IMR-90 (cell line): ENCODE data around the gene NKX2-1. TPM values are rescaled to one million over a fixed set of nuclear protein-coding genes. Genes with fewer than 3 reads are reported as not detected.

ENCODE experiments used
- ATAC-seq: fragments of 200-7000 bp; cut with Tn5 transposase; 2 replicates; pipeline ENCODE4 v1.9.1; 2020; ENCODE audit warnings: low read depth, mild to moderate bottlenecking, moderate library complexity
- BruUV-seq: library from RNA; stranded (reverse); fragments of 400-500 nt; replicated peaks from 2 replicates; lab custom pipeline; 2021; lab: Mats Ljungman, UMichigan
- CTCF ChIA-PET: fragments of 300-600 bp; formaldehyde crosslinking; extraction: SDS; loops from one replicate; lab custom pipeline; 2021; ENCODE audit warnings: antibody characterized with exemption; lab: Yijun Ruan, JAX
- POLR2A ChIA-PET: fragments of 300-600 bp; sonication (Branson Sonifier 250); formaldehyde crosslinking; loops from one replicate; lab custom pipeline; 2022; ENCODE audit warnings: antibody characterized with exemption; ENCODE audit not compliant: unreplicated experiment; lab: Charles Lee
- DNase-seq: peaks from one replicate; pipeline ENCODE4 v3.0.0; 2013
- H2AFZ ChIP-seq: replicated peaks from 2 replicates; pipeline ENCODE3; 2013; ENCODE audit warnings: low read length, mild to moderate bottlenecking; ENCODE audit not compliant: poor library complexity
- H2AK5ac ChIP-seq: 2 replicates; pipeline ENCODE4 v1.6.1; 2013; ENCODE audit warnings: low read depth, low read length, inconsistent platforms
- H2AK9ac ChIP-seq: replicated peaks from 2 replicates; pipeline ENCODE3; 2013; ENCODE audit warnings: mild to moderate bottlenecking, low read depth, low read length, moderate library complexity; ENCODE audit not compliant: poor library complexity
- H2BK120ac ChIP-seq: 2 replicates; pipeline ENCODE4 v1.6.1; 2013; ENCODE audit warnings: low read depth, low read length, inconsistent platforms
- H2BK15ac ChIP-seq: 3 replicates; pipeline ENCODE4 v1.6.1; 2013; ENCODE audit warnings: low read depth, low read length, inconsistent platforms
- H2BK20ac ChIP-seq: 2 replicates; pipeline ENCODE4 v1.6.1; 2013; ENCODE audit warnings: low read depth, mild to moderate bottlenecking, inconsistent platforms, low read length, moderate library complexity
- H2BK5ac ChIP-seq: 2 replicates; pipeline ENCODE4 v1.6.1; 2013; ENCODE audit warnings: mild to moderate bottlenecking, low read depth, low read length, inconsistent platforms; ENCODE audit not compliant: poor library complexity, severe bottlenecking
- H3K14ac ChIP-seq: replicated peaks from 2 replicates; pipeline ENCODE4 v1.6.1; 2013; ENCODE audit warnings: low read depth, low read length, inconsistent platforms
- H3K18ac ChIP-seq: 2 replicates; pipeline ENCODE4 v1.6.1; 2013; ENCODE audit warnings: low read depth, low read length, control low read depth
- H3K23ac ChIP-seq: 2 replicates; pipeline ENCODE4 v1.6.1; 2013; ENCODE audit warnings: low read depth, low read length, inconsistent platforms
- H3K27ac ChIP-seq: 2 replicates; pipeline ENCODE4 v1.5.1; 2013; ENCODE audit warnings: mild to moderate bottlenecking, control low read depth, low read length; ENCODE audit not compliant: insufficient read depth
- H3K27me3 ChIP-seq: 2 replicates; pipeline ENCODE4 v1.6.1; 2013; ENCODE audit warnings: low read length; ENCODE audit not compliant: control insufficient read depth, insufficient read depth
- H3K36me3 ChIP-seq: 2 replicates; pipeline ENCODE4 v1.6.1; 2013; ENCODE audit warnings: low read length, mixed read lengths; ENCODE audit not compliant: control insufficient read depth, insufficient read depth
- H3K4ac ChIP-seq: 2 replicates; pipeline ENCODE4 v1.6.1; 2013; ENCODE audit warnings: low read depth, low read length, inconsistent platforms
- H3K4me1 ChIP-seq: 2 replicates; pipeline ENCODE4 v1.6.1; 2013; ENCODE audit warnings: low read length, mixed read lengths; ENCODE audit not compliant: control insufficient read depth, insufficient read depth
- H3K4me2 ChIP-seq: 2 replicates; pipeline ENCODE4 v1.6.1; 2013; ENCODE audit warnings: low read depth, mild to moderate bottlenecking, control low read depth, low read length, moderate library complexity
- H3K4me3 ChIP-seq: 2 replicates; pipeline ENCODE4 v1.5.1; 2013; ENCODE audit warnings: low read depth, mild to moderate bottlenecking, control low read depth, low read length, moderate library complexity; ENCODE audit not compliant: insufficient read depth
- H3K56ac ChIP-seq: 2 replicates; pipeline ENCODE4 v1.6.1; 2013; ENCODE audit warnings: low read length, inconsistent platforms; ENCODE audit not compliant: insufficient read depth; ENCODE audit errors: extremely low read depth
- H3K79me1 ChIP-seq, 2 experiments: 2 replicates each; pipeline ENCODE4 v1.6.1; 2013; ENCODE audit warnings: low read length in 2 of 2, inconsistent platforms in 1 of 2, low read depth in 1 of 2
- H3K9ac ChIP-seq: 2 replicates; pipeline ENCODE4 v1.6.1; 2013; ENCODE audit warnings: low read depth, low read length, control low read depth
- H3K9me1 ChIP-seq: 2 replicates; pipeline ENCODE4 v1.6.1; 2013; ENCODE audit warnings: low read length, inconsistent platforms; ENCODE audit not compliant: insufficient read depth
- H3K9me3 ChIP-seq: 2 replicates; pipeline ENCODE4 v1.6.1; 2013; ENCODE audit warnings: low read length; ENCODE audit not compliant: control insufficient read depth, insufficient read depth
- H4K20me1 ChIP-seq: 2 replicates; pipeline ENCODE4 v1.6.1; 2013; ENCODE audit warnings: low read length, inconsistent platforms; ENCODE audit not compliant: insufficient read depth
- H4K5ac ChIP-seq: 2 replicates; pipeline ENCODE4 v1.6.1; 2013; ENCODE audit warnings: mild to moderate bottlenecking, low read depth, low read length, control low read depth
- H4K8ac ChIP-seq, 2 experiments: 2 replicates each; pipeline ENCODE4 v1.6.1; 2013; ENCODE audit warnings: low read depth in 2 of 2, low read length in 2 of 2, control low read depth in 1 of 2, inconsistent platforms in 1 of 2
- H4K91ac ChIP-seq: 2 replicates; pipeline ENCODE4 v1.6.1; 2013; ENCODE audit warnings: low read depth, low read length, inconsistent platforms; ENCODE audit not compliant: insufficient read depth
- BHLHE40 ChIP-seq: fragments of 150-350 bp; IDR thresholded peaks from 2 replicates; pipeline ENCODE4 v1.6.1; 2016; ENCODE audit warnings: mild to moderate bottlenecking, low read depth, low read length
- CEBPB ChIP-seq: IDR thresholded peaks from 2 replicates; pipeline ENCODE4 v1.6.1; 2012; ENCODE audit warnings: low read depth, low read length, improper control_type of control experiment
- CHD1 ChIP-seq: IDR thresholded peaks from 2 replicates; pipeline ENCODE4 v1.6.1; 2012; ENCODE audit warnings: low read depth, low read length, improper control_type of control experiment
- FOS ChIP-seq: fragments of 150-350 bp; IDR thresholded peaks from 2 replicates; pipeline ENCODE4 v1.6.1; 2016; ENCODE audit warnings: low read depth, low read length
- MAFK ChIP-seq: IDR thresholded peaks from 2 replicates; pipeline ENCODE4 v1.6.1; 2012; ENCODE audit warnings: low read depth, low read length, improper control_type of control experiment
- MAZ ChIP-seq: IDR thresholded peaks from 2 replicates; pipeline ENCODE4 v1.6.1; 2012; ENCODE audit warnings: low read depth, mild to moderate bottlenecking, low read length, improper control_type of control experiment, moderate library complexity, borderline replicate concordance
- MXI1 ChIP-seq: IDR thresholded peaks from 2 replicates; pipeline ENCODE4 v1.6.1; 2012; ENCODE audit warnings: low read depth, mild to moderate bottlenecking, low read length, moderate library complexity, borderline replicate concordance
- NFE2L2 ChIP-seq: fragments of 150-350 bp; IDR thresholded peaks from 2 replicates; pipeline ENCODE4 v1.6.1; 2016; ENCODE audit warnings: low read depth, mild to moderate bottlenecking, low read length
- POLR2A ChIP-seq: IDR thresholded peaks from 2 replicates; pipeline ENCODE4 v1.6.1; 2012; ENCODE audit warnings: mild to moderate bottlenecking, low read depth, low read length
- RAD21 ChIP-seq: IDR thresholded peaks from 2 replicates; pipeline ENCODE4 v1.6.1; 2012; ENCODE audit warnings: low read length, improper control_type of control experiment
- RCOR1 ChIP-seq: IDR thresholded peaks from 2 replicates; pipeline ENCODE4 v1.6.1; 2012; ENCODE audit warnings: mild to moderate bottlenecking, low read length, improper control_type of control experiment; ENCODE audit not compliant: insufficient replicate concordance
- RFX5 ChIP-seq: IDR thresholded peaks from 2 replicates; pipeline ENCODE4 v1.8.0; 2012; ENCODE audit warnings: low read depth, mild to moderate bottlenecking, low read length, moderate library complexity
- WGBS, 2 experiments: methylation state at CpG; one replicate each; pipeline versions ENCODE4 v1.1.5 to v1.1.7; 2013; ENCODE audit warnings: missing lambda C conversion rate in 2 of 2; ENCODE audit not compliant: insufficient read length in 1 of 2; ENCODE audit errors: extremely low coverage in 2 of 2; 5-methylcytosine and 5-hydroxymethylcytosine counted together
- dilution Hi-C: fragments of 300-500 bp; cut with HindIII; formaldehyde crosslinking; loops from one replicate; pipeline ENCODE4 v1.14.3; 2018; ENCODE audit warnings: low sequenced_read_pairs; ENCODE audit not compliant: unreplicated experiment
- in situ Hi-C: fragments of 300-500 bp; cut with MboI; formaldehyde crosslinking; loops from 3 replicates; pipeline ENCODE4 v1.14.3; 2019; ENCODE audit warnings: low sequenced_read_pairs, inconsistent platforms, mixed read lengths
- intact Hi-C: fragments of 100-400 bp; cut with micrococcal nuclease; formaldehyde crosslinking; loops from 2 replicates; pipeline ENCODE4 v1.10.0; 2022
- polyA plus RNA-seq, 3 experiments: library from polyadenylated mRNA; depleted of rRNA; stranded (reverse); fragments of >200 nt; gene quantifications; 2 replicates each; pipeline ENCODE4 v1.2.3, GENCODE V29; 2012; ENCODE audit warnings: low replicate concordance in 1 of 3
- total RNA-seq: library from RNA; depleted of rRNA; stranded (reverse); fragments of >200 nt; gene quantifications from 2 replicates; pipeline ENCODE4 v1.2.3, GENCODE V29; 2012
- TF ChIP-seq, protein P1 (sequence below): conservative IDR thresholded peaks from 2 replicates; pipeline ENCODE4 v1.5.1; 2012; ENCODE audit warnings: mild to moderate bottlenecking, low read depth, low read length, improper control_type of control experiment
- TF ChIP-seq, protein P2 (sequence below): fragments of 150-350 bp; IDR thresholded peaks from 2 replicates; pipeline ENCODE4 v1.6.1; 2016; ENCODE audit warnings: low read depth, mild to moderate bottlenecking, low read length, moderate library complexity, borderline replicate concordance

NKX2-1 gene
- total and polyA plus RNA-seq, 2 of the 4 experiments (the other 2 are of a cell fraction): not detected

DNA sequence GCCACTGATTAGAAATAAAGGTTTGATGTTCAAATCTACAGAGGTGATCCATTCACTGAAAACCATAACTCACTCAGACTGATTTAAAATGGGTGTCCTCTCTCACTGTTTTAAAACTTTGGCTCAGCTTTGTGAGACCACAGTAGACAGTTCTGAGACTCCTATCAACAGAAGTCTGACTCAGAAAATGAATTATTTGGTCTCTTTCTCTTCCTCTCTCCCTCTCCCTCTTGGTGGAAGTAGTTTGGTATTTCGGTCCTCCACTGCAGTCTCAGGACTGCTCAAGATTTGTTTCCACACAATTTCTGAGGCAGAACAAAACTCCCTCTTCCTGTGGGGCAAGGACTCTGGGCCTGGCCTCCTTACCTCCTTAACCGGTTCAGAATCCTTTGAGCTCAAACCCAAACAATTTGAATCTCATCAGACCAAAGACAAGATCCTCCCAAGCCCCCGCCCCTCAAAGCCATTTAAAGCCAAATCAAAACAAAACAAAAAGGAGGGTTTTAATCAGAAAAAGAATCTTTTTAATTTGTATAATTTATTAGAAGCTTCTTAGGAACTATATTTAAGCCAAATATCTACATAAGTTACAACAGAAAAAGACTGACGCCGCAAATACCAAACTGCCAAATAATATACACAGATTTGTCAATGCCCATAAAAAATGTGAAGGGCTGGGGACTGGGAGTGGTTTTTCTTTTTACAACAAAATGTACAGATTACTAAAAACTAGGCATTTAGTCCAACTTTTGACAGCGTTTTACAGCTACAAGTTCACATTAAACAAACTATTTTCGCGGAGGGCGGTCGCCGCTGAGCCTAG lies 3.9 kb downstream of the NKX2-1 start:
- Histone ChIP-seq H3K9me3 (0 out of 2 replicates have a peak, but pooled peaks cover 5% of the 10 kb centered on the region), H3K4me3 (no peak overlapping the region), H3K27me3 (peaks cover 90% of the 10 kb centered on the region), H2BK15ac (no peak overlapping the region), H2BK120ac (no peak overlapping the region), H2BK20ac (no peak overlapping the region), H4K5ac (no peak overlapping the region), H3K27ac (no peak overlapping the region), H2BK5ac (no peak overlapping the region), H4K8ac (no peak overlapping the region), H3K79me1 (no peaks in the 10 kb centered on the region), H3K4me1 (peaks cover 2% of the 10 kb centered on the region; the same call in 1 of the 2 replicates), H3K9ac (no peak overlapping the region), H2AFZ (no peak overlapping the region), H3K36me3 (no peaks in the 10 kb centered on the region), H3K23ac (no peak overlapping the region), H3K9me1 (no peaks in the 10 kb centered on the region), H3K4ac (no peak overlapping the region), H3K56ac (no peak overlapping the region), H4K91ac (no peak overlapping the region), H4K20me1 (no peaks in the 10 kb centered on the region), H2AK5ac (no peak overlapping the region), H3K14ac (no peak overlapping the region), H2AK9ac (no peak overlapping the region), H3K4me2 (no peak overlapping the region), H3K18ac (no peak overlapping the region)
- TF ChIP-seq BHLHE40 (no peak), NFE2L2 (no peak), RFX5 (no peak), MXI1 (no peak), CEBPB (no peak), MAFK (no peak), RCOR1 (no peak), POLR2A (no peak), FOS (no peak), MAZ (no peak), CHD1 (no peak), RAD21 (no peak)
- TF ChIP-seq, protein P1, sequence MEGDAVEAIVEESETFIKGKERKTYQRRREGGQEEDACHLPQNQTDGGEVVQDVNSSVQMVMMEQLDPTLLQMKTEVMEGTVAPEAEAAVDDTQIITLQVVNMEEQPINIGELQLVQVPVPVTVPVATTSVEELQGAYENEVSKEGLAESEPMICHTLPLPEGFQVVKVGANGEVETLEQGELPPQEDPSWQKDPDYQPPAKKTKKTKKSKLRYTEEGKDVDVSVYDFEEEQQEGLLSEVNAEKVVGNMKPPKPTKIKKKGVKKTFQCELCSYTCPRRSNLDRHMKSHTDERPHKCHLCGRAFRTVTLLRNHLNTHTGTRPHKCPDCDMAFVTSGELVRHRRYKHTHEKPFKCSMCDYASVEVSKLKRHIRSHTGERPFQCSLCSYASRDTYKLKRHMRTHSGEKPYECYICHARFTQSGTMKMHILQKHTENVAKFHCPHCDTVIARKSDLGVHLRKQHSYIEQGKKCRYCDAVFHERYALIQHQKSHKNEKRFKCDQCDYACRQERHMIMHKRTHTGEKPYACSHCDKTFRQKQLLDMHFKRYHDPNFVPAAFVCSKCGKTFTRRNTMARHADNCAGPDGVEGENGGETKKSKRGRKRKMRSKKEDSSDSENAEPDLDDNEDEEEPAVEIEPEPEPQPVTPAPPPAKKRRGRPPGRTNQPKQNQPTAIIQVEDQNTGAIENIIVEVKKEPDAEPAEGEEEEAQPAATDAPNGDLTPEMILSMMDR: no peak
- TF ChIP-seq, protein P2, sequence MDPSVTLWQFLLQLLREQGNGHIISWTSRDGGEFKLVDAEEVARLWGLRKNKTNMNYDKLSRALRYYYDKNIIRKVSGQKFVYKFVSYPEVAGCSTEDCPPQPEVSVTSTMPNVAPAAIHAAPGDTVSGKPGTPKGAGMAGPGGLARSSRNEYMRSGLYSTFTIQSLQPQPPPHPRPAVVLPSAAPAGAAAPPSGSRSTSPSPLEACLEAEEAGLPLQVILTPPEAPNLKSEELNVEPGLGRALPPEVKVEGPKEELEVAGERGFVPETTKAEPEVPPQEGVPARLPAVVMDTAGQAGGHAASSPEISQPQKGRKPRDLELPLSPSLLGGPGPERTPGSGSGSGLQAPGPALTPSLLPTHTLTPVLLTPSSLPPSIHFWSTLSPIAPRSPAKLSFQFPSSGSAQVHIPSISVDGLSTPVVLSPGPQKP: no peak
- ChIA-PET CTCF (no interaction called here), POLR2A (interaction anchor here (0.6 kb wide), 1 partner anchor 657 kb away, joined by 3 read pairs; no protein-coding TSS in a partner anchor)
- WGBS, 2 experiments: no CpG with 5 or more reads among the region's 11 CpGs
- no TSS peak for BruUV-seq
- intact Hi-C loops: no loop called here
- dilution Hi-C loops: no loop called here
- in situ Hi-C loops: no loop called here
- no peak for DNase-seq
- no peak for ATAC-seq
